ENCODE measurements around the gene DCHS2.
A peak's percentile ranks its signal among the peaks of the same experiment; 100 is the strongest.

Gene DCHS2

GRCh38 chr4:154516318-154517029 is 24.9 kb upstream of the DCHS2 start:
- Histone ChIP-seq H3K9ac (ENCODE audit: low read depth, low read length) (no peak overlapping the region), H3K9me3 (ENCODE audit: control insufficient read depth, insufficient read depth, low read length) (no peaks in the 10 kb centered on the region), H3K27ac (ENCODE audit: low read depth, low read length) (no peak overlapping the region), H3K4me3 (ENCODE audit: low read depth, low read length) (no peak overlapping the region), H3K4me1 (ENCODE audit: control insufficient read depth, insufficient read depth, low read length) (peaks cover 8% of the 10 kb centered on the region), H3K27me3 (ENCODE audit: control insufficient read depth, insufficient read depth, low read length) (no peaks in the 10 kb centered on the region), H3K36me3 (ENCODE audit: control insufficient read depth, insufficient read depth, low read length) (no peaks in the 10 kb centered on the region)

DNA sequence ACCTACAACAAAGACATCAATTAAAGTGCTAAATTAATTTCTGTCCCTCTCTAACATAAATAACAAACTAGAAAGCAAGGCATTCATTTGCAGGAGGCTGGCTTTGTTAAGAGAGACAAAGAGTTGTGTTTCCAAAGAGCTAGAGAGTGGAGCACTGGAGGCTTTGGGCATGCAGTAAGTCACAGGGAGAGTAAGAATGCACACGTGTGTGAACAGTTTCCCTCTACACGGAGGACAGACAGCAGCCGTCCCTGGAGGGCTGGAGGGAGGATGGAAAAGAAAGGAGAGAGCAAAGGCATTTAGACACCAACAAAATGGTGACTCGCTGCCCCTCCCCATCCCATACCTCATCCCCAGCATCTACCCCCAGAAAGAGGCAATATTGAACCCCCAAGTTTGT is 20.4 kb upstream of the DCHS2 start:
- no peak overlapping the region for H3K27ac ChIP-seq (ENCODE audit: low read depth, low read length)
- no peak overlapping the region for H3K4me3 ChIP-seq (ENCODE audit: low read depth, low read length)
- no peak overlapping the region for H3K9ac ChIP-seq (ENCODE audit: low read depth, low read length)
- no peaks in the 10 kb centered on the region for H3K9me3 ChIP-seq (ENCODE audit: control insufficient read depth, insufficient read depth, low read length)
- H3K4me1 ChIP-seq (ENCODE audit: control insufficient read depth, insufficient read depth, low read length): peaks cover 8% of the 10 kb centered on the region
- no peaks in the 10 kb centered on the region for H3K27me3 ChIP-seq (ENCODE audit: control insufficient read depth, insufficient read depth, low read length)
- H3K36me3 ChIP-seq (ENCODE audit: control insufficient read depth, insufficient read depth, low read length): no peaks in the 10 kb centered on the region

DNA sequence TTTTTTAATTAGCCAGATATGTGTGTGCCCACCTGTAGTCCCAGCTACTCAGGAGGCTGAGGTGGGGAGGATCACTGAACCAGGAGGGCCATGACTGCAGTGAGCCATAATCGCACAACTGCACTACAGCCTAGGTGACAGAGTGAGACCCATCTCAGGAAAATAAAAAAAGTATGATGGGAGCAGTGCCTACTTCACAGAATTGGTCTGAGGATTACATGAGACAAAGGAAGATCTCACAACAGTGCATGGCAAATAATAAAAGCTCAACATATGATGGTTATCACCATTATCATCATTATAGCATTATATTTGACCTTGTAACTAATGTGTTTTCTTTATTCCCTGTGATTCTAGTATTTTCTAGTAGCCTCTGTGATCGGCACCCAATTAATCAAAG is 19.9 kb upstream of the DCHS2 start:
- Histone ChIP-seq H3K4me3 (ENCODE audit: low read depth, low read length) (no peak overlapping the region), H3K9me3 (ENCODE audit: control insufficient read depth, insufficient read depth, low read length) (no peaks in the 10 kb centered on the region), H3K27ac (ENCODE audit: low read depth, low read length) (no peak overlapping the region), H3K36me3 (ENCODE audit: control insufficient read depth, insufficient read depth, low read length) (no peaks in the 10 kb centered on the region), H3K27me3 (ENCODE audit: control insufficient read depth, insufficient read depth, low read length) (no peaks in the 10 kb centered on the region), H3K9ac (ENCODE audit: low read depth, low read length) (no peak overlapping the region), H3K4me1 (ENCODE audit: control insufficient read depth, insufficient read depth, low read length) (peaks cover 8% of the 10 kb centered on the region)

- H3K9me3 ChIP-seq (ENCODE audit: control insufficient read depth, insufficient read depth, low read length): no peaks in the 10 kb centered on the region
- H3K4me3 ChIP-seq (ENCODE audit: low read depth, low read length): no peak overlapping the region
Observed at GRCh38 chr4:154507156-154507555, 15.6 kb upstream of the DCHS2 start.

GRCh38 chr4:154506253-154506652 is 14.7 kb upstream of the DCHS2 start:
- H3K27me3 ChIP-seq (ENCODE audit: control insufficient read depth, insufficient read depth, low read length): no peaks in the 10 kb centered on the region
- H3K27ac ChIP-seq (ENCODE audit: low read depth, low read length): no peak overlapping the region
- H3K9me3 ChIP-seq (ENCODE audit: control insufficient read depth, insufficient read depth, low read length): no peaks in the 10 kb centered on the region
- no peaks in the 10 kb centered on the region for H3K4me1 ChIP-seq (ENCODE audit: control insufficient read depth, insufficient read depth, low read length)
- H3K9ac ChIP-seq (ENCODE audit: low read depth, low read length): no peak overlapping the region
- H3K4me3 ChIP-seq (ENCODE audit: low read depth, low read length): no peak overlapping the region
- no peaks in the 10 kb centered on the region for H3K36me3 ChIP-seq (ENCODE audit: control insufficient read depth, insufficient read depth, low read length)

More at GRCh38 chr4:154507156-154507555, 15.6 kb upstream of the DCHS2 start:
- Histone ChIP-seq H3K4me1 (ENCODE audit: control insufficient read depth, insufficient read depth, low read length) (peaks cover 4% of the 10 kb centered on the region), H3K27me3 (ENCODE audit: control insufficient read depth, insufficient read depth, low read length) (no peaks in the 10 kb centered on the region), H3K27ac (ENCODE audit: low read depth, low read length) (no peak overlapping the region), H3K36me3 (ENCODE audit: control insufficient read depth, insufficient read depth, low read length) (no peaks in the 10 kb centered on the region), H3K9ac (ENCODE audit: low read depth, low read length) (no peak overlapping the region)

DNA sequence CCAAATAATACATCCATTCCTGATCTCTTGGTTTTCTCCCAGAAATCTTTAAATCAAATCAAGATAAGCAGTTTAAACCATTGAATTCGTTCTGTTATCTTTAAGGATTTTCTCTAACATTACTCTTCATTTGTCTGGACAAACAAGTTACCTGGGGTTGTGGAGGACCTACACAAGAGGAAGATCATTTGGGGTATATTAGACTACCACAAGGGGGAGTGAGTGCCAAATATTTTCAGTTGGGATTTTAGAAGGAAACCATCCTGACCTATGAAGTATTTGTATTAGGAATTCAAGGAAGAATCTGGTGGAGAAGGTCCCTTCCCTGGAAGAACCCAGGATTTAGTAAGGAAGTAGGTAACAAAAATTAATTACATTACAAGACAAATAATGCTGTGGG is 12.0 kb upstream of the DCHS2 start:
- H3K27me3 ChIP-seq (ENCODE audit: control insufficient read depth, insufficient read depth, low read length): no peaks in the 10 kb centered on the region
- H3K4me3 ChIP-seq (ENCODE audit: low read depth, low read length): no peak overlapping the region
- H3K4me1 ChIP-seq (ENCODE audit: control insufficient read depth, insufficient read depth, low read length): no peaks in the 10 kb centered on the region
- no peaks in the 10 kb centered on the region for H3K36me3 ChIP-seq (ENCODE audit: control insufficient read depth, insufficient read depth, low read length)
- no peak overlapping the region for H3K9ac ChIP-seq (ENCODE audit: low read depth, low read length)
- no peak overlapping the region for H3K27ac ChIP-seq (ENCODE audit: low read depth, low read length)
- no peaks in the 10 kb centered on the region for H3K9me3 ChIP-seq (ENCODE audit: control insufficient read depth, insufficient read depth, low read length)

GRCh38 chr4:154502111-154502510 is 10.5 kb upstream of the DCHS2 start:
- Histone ChIP-seq H3K27me3 (ENCODE audit: control insufficient read depth, insufficient read depth, low read length) (no peaks in the 10 kb centered on the region), H3K4me3 (ENCODE audit: low read depth, low read length) (no peak overlapping the region), H3K4me1 (ENCODE audit: control insufficient read depth, insufficient read depth, low read length) (no peaks in the 10 kb centered on the region), H3K9me3 (ENCODE audit: control insufficient read depth, insufficient read depth, low read length) (no peaks in the 10 kb centered on the region), H3K27ac (ENCODE audit: low read depth, low read length) (no peak overlapping the region), H3K9ac (ENCODE audit: low read depth, low read length) (no peak overlapping the region), H3K36me3 (ENCODE audit: control insufficient read depth, insufficient read depth, low read length) (no peaks in the 10 kb centered on the region)

- H3K9ac ChIP-seq (ENCODE audit: low read depth, low read length): no peak overlapping the region
- no peaks in the 10 kb centered on the region for H3K4me1 ChIP-seq (ENCODE audit: control insufficient read depth, insufficient read depth, low read length)
- no peaks in the 10 kb centered on the region for H3K9me3 ChIP-seq (ENCODE audit: control insufficient read depth, insufficient read depth, low read length)
- no peaks in the 10 kb centered on the region for H3K36me3 ChIP-seq (ENCODE audit: control insufficient read depth, insufficient read depth, low read length)
- H3K27me3 ChIP-seq (ENCODE audit: control insufficient read depth, insufficient read depth, low read length): peaks cover 13% of the 10 kb centered on the region
- H3K27ac ChIP-seq (ENCODE audit: low read depth, low read length): no peak overlapping the region
- H3K4me3 ChIP-seq (ENCODE audit: low read depth, low read length): no peak overlapping the region
Observed at GRCh38 chr4:154497889-154498288, 6.3 kb upstream of the DCHS2 start.

GRCh38 chr4:154495867-154496266 is 4.3 kb upstream of the DCHS2 start:
- Histone ChIP-seq H3K4me1 (ENCODE audit: control insufficient read depth, insufficient read depth, low read length) (no peaks in the 10 kb centered on the region; the same call in 1 of the 2 replicates), H3K27me3 (ENCODE audit: control insufficient read depth, insufficient read depth, low read length) (peaks cover 33% of the 10 kb centered on the region), H3K36me3 (ENCODE audit: control insufficient read depth, insufficient read depth, low read length) (no peaks in the 10 kb centered on the region), H3K27ac (ENCODE audit: low read depth, low read length) (no peak overlapping the region), H3K4me3 (ENCODE audit: low read depth, low read length) (no peak overlapping the region), H3K9ac (ENCODE audit: low read depth, low read length) (no peak overlapping the region), H3K9me3 (ENCODE audit: control insufficient read depth, insufficient read depth, low read length) (no peaks in the 10 kb centered on the region)

GRCh38 chr4:154492288-154492687 is 689 bp upstream of the DCHS2 start:
- Histone ChIP-seq H3K4me1 (ENCODE audit: control insufficient read depth, insufficient read depth, low read length) (no peaks in the 10 kb centered on the region; the same call in 1 of the 2 replicates), H3K9ac (ENCODE audit: low read depth, low read length) (no peak overlapping the region), H3K27me3 (ENCODE audit: control insufficient read depth, insufficient read depth, low read length) (peaks cover 68% of the 10 kb centered on the region), H3K27ac (ENCODE audit: low read depth, low read length) (no peak overlapping the region), H3K36me3 (ENCODE audit: control insufficient read depth, insufficient read depth, low read length) (no peaks in the 10 kb centered on the region), H3K4me3 (ENCODE audit: low read depth, low read length) (peak overlapping the region; percentile 73), H3K9me3 (ENCODE audit: control insufficient read depth, insufficient read depth, low read length) (no peaks in the 10 kb centered on the region)

- Histone ChIP-seq H3K4me3 (ENCODE audit: low read depth, low read length) (peak overlapping the region; percentile 73), H3K27me3 (ENCODE audit: control insufficient read depth, insufficient read depth, low read length) (peaks cover 70% of the 10 kb centered on the region), H3K9ac (ENCODE audit: low read depth, low read length) (peak overlapping the region; percentile 35; the same call in 1 of the 2 replicates), H3K36me3 (ENCODE audit: control insufficient read depth, insufficient read depth, low read length) (no peaks in the 10 kb centered on the region), H3K4me1 (ENCODE audit: control insufficient read depth, insufficient read depth, low read length) (no peaks in the 10 kb centered on the region; the same call in 1 of the 2 replicates), H3K27ac (ENCODE audit: low read depth, low read length) (no peak overlapping the region), H3K9me3 (ENCODE audit: control insufficient read depth, insufficient read depth, low read length) (no peaks in the 10 kb centered on the region)
Observed at GRCh38 chr4:154490583-154491340, 837 bp downstream of the DCHS2 start.
